GM18508 (cell line): Measurements from ENCODE around the gene PHLDB1.

Experiments used
- ATAC-seq: cut with Tn5 transposase; IDR thresholded peaks from one replicate; pipeline ENCODE4 v1.9.1; 2021; ENCODE audit warnings: moderate number of reproducible peaks; ENCODE audit not compliant: insufficient read depth, unreplicated experiment

The PHLDB1 gene

DNA sequence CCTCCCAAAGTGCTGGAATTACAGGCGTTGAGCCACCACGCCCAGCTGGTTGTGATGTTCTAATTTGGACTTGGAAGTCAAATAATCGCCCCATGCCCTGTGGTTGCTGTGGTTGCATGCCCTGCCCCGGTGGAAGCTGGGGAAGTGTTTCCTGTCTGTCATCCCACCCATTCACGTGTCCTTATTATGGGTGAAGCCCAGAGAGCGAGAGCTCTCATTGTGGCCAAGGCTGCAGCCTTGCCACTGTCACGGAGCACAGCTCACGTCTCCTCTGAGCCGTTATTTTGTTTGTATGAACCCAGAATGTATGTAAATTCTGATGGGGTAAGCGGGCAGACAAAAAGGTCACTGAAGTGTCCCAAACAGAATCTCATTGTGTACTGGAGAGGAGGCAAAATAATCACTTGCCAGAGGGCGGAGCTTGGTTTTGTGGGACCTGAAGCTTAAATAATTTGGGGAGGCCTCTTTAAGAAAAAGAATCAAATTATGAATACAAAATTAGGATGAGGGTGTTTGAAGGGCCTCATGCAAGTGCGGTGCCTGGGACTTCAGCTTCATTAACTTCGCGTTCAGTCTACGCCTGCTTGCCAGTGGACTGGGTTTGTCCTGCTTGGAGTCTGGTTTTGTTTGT, 97.8 kb downstream of the PHLDB1 start:
- ATAC-seq = no peak

DNA sequence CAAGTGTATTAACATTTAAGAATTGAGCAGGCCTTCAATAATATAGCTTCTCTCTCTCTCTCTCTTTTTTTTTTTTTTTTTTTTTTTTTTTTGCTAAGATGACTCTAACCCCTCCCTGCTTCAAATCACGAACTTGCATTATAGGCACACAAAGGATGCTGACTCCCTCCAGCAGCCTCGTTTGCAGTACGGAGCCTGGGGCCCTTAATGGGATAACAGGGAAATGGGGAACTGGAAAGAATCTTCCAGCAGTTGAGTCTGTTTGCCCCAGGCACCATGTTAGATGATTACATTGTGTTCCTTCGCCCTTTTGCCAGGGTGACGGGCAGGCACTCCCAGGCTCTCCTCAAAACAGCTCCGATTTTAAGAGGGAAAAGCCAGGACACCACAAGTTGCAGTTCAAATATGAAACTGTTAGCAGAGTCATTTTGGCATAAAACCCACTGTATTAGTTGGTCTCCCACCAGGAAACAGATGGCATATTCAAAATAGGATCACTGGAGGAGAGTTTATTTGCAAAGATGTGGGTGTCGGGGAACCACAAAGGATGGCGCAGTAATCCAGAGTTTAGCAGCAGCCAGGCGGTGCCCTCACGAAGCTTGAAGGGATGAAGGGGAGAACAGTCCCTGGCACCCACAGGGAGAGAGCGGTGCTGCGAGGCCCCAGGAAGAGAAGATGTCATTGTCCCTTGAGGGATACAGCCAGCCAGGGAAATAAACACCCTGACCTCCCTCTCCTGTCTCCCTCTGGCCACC, 98.6 kb downstream of the PHLDB1 start:
- no peak for ATAC-seq

GRCh38 chr11:118706546-118706825, 99.1 kb downstream of the PHLDB1 start:
- no peak for ATAC-seq
